ENCODE data around the gene MSRB1.

MSRB1 gene, protein sequence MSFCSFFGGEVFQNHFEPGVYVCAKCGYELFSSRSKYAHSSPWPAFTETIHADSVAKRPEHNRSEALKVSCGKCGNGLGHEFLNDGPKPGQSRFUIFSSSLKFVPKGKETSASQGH
- total RNA-seq = 1.7 to 11.0 (median 5.7) reads per million in 3 experiments

GRCh38 chr16:1942810-1943726 is at the start of gene MSRB1:
Gene MSRB1, minus strand, starts transcription at chr16:1943199. Its CDS starts 43 bp downstream, at chr16:1943156.
- peak; percentile 98 for DNase-seq

- DNase-seq = peak; percentile 92
Observed at GRCh38 chr16:1991948-1992703, 49.1 kb upstream of the MSRB1 start.

DNA sequence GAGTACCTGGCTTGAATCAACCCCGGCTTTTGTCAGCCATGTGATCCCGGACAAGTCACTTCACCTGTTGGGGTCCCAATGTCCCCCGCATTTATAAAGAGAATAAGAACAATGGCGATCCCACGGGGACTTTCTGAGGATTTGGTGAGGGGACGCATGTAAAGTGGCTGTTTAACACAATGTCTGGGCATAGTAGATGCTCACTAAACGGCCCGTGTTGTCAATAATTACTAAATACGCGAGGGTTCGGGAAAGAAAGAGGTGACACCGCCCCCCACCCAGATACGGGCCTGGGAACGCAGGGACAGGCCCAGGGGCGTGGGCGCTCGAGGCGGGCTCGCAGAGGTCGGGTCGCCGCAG is 48.6 kb upstream of the MSRB1 start:
- DNase-seq = no peak

DNA sequence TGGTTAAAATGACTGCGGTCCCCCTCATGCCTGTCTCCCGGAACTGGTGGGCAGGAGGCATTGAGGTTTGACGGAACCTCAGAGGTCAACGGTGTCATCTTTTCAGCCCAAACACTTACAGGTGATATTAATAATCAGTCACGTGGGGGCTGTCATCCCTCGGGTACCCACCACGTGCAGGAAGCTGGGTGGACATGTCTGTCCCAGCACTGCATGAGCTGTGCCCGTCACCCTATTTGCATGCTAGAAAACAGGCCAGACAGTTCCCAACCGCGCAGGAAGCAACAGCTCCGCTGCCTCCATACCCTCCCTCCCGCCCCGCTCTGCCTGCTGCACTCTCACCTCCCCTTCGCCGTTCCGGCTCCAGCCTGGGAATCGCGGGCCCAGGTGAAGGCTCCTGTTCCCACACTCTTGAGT is 48.1 kb upstream of the MSRB1 start:
- DNase-seq = peak; percentile 54

GRCh38 chr16:1990351-1991134 is 47.5 kb upstream of the MSRB1 start:
- no peak for DNase-seq

DNA sequence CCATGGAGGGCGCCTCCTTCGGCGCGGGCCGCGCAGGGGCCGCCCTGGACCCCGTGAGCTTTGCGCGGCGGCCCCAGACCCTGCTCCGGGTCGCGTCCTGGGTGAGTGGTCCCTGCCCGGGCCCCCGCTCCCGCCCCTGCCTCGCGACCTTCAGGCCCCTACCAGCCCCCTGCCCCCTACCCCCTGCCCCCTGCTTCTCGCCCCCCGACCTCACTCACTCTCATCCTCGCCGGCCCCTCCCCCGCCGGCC is 47.0 kb upstream of the MSRB1 start:
- DNase-seq = no peak

DNA sequence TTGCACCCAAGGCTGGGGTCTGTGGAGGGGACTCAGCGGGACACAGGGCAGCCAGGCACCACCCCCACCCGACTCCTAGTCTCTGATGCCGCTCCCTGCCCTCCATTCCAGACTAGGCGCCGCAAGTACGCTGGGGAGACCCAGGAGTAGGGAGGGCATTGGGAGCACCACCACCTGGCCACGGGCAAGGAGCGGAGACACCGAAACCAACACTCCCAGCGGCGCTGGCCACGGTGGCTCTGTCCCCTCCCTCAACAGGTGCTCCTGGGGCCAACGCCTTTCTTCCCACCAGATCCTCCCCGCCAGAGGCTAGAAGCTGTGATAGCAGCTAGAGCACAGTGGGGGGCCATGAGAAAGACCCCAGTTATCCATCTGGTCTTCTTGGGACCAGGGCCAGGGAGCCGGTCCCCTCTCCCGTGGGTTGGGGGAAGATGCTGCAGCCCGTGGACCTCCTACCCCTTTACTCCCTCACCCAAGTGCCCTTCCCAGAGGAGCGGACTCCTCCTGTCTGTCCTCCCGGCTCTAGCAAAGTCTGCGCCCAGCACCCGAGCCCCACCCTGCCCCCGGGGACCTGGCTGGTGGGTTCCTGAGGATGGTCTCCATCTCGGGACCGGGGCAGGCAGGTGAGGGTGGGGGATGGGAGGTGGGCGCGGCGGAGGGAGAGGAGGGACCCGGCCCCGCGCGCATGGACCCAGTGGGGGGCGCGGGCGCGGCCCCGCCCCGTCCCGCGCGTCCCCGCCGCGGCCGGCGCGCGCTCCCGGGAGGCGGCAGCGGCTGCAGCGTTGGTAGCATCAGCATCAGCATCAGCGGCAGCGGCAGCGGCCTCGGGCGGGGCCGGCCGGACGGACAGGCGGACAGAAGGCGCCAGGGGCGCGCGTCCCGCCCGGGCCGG is 46.5 kb upstream of the MSRB1 start, which contains the start of gene SYNGR3:
Gene SYNGR3, plus strand, starts transcription at position 762 of the 892 bp plus-strand sequence. CDS start 133 bp downstream, outside the sequence.
- DNase-seq = no peak

GRCh38 chr16:1987198-1987597 is 44.2 kb upstream of the MSRB1 start:
- DNase-seq = no peak

DNA sequence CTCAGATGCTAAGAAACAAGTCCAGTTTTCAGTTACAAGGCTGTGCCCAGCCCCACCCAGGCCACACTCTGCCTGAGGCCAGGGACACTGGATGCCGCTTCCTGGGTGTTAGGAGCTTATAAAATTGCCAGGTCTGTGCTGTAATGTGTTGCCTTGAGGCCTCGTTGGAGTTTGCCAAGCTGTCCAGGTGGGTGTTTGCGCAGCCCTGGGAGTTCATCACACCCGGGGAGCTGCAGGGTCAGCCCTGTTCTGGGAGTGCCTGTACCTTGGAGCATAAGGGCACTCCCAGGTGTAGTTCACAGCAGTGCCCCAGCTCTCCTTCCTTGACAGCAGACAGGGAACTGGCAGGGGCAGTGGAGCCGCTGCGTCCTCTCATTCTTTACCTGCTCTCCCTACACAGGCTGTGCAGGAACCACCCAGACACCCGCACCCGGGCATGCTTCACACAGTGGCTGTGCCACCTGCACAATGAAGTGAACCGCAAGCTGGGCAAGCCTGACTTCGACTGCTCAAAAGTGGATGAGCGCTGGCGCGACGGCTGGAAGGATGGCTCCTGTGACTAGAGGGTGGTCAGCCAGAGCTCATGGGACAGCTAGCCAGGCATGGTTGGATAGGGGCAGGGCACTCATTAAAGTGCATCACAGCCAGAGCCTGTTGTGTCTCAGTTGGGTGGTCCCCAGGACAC is 42.6 kb upstream of the MSRB1 start:
- no peak for DNase-seq

GRCh38 chr16:1984347-1985225 is 41.6 kb upstream of the MSRB1 start:
- no peak for DNase-seq

- DNase-seq = peak; percentile 52
Observed at GRCh38 chr16:1983544-1984346, 40.7 kb upstream of the MSRB1 start, which contains the start of gene GFER. Gene GFER, plus strand, starts transcription at chr16:1984193. Its CDS starts 26 bp downstream, at chr16:1984219.

GRCh38 chr16:1982991-1983543 is 40.1 kb upstream of the MSRB1 start:
- no peak for DNase-seq

- DNase-seq = no peak
Observed at GRCh38 chr16:1982013-1982433, 39.0 kb upstream of the MSRB1 start.

DNA sequence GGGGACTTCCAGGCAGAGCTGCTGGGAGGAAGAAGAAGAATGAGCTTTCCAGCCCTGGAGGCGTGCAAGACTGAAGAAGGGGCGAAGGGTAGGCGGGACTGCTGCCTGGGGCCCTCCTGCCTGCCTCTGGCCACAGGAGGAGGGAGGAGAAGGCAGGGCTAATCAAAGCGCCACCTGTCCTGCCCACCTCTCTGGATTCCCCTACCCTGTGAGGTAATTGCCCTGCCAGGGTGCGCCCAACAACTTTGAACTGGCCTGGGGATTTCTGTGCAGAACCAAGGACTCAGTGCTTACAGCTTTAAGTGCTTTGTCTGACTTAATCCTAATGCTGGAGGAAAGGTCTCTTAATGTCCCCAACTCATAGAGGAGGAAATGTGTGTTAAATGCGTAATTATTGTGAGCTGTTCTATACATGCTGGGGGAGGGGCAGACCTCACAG is 38.4 kb upstream of the MSRB1 start, which contains the start of gene NOXO1:
Gene NOXO1, minus strand, starts transcription at position 72 of the 439 bp plus-strand sequence. CDS start 290 bp downstream, outside the sequence.
- DNase-seq = no peak

GRCh38 chr16:1980770-1981087 is 37.7 kb upstream of the MSRB1 start:
- DNase-seq = no peak

DNA sequence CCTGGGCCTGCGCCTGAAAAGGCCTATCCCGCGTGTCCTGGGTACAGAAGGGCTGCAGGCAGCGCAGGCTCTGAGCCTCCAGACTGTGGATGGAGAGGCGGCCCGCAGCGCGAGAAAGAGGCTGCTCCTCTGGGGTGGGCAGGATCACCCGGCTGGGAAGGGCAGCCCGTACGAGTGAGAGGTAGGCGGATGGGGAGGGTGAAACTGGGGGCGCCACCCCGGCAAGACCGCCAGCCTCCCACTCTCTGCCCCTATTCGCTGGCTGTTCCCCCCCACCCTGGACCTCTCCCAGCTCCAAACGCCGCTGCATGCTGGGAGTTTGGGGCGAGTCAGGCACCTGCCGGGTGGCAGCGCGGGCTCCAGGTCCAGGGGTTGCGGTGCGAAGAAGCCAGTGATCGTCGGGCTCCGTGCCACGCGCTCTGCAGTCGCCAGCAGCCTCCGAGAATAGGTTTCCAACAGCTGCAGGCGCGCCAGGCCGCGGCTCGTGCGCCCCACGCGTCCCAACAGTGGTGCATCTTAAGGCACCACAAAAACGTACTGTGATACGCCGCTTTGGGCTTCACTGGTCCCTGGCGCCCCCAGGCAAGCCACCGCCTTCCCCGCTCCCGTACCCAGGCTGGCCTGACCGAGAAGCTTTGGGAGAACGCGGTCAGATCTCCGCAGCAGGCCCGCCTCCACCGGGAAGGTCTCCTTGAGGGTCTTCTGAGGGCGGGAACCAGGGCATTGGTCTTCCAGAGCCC is 37.2 kb upstream of the MSRB1 start:
- no peak for DNase-seq

DNA sequence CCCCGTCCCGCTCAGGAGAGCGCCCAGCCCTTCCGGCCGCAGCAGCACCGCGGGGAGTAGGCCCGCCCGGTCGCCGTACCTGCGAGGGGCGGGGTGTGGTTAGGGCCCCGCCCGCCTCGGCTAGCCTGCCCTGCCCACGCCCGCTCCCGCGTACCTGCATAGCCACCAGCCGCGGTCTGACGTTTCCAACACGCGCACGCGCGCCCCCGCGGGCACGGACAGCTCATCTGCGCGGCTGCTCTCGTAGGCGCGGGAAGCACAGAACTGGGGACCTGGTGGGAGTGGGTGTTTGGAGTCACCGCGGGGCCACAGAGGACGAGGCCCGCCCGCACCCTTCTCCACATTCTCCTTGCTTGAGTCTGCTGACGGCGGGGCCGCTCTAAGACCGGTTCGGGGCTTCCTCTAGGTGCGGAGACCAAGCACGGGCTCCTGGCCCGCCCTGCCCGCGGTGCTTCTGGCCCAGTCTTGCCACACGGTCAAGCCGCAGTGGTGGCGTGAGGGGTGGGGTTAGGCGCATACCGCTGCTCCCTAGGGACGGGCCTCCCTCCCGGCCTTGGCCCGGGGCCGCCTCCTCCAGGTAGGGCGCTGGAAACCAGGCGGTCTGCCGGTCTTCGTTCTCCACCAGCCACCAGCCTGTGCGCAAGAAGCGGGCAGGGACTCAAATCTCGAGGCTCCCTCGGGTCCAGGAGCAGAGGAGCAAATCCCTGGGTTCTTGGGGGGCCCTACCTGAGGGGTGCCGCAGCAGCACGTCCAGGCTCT is 36.5 kb upstream of the MSRB1 start:
- DNase-seq = no peak
